Upper lobe of right lung (tissue), 1 donor: ENCODE measurements around the gene MAP4K1. TPM values are rescaled to one million over a fixed set of nuclear protein-coding genes. Genes with fewer than 3 reads are reported as not detected.

Experiments used
- ATAC-seq: fragments of 200-7000 bp; cut with Tn5 transposase; one replicate; pipeline ENCODE4 v1.9.1; 2020; ENCODE audit warnings: mild to moderate bottlenecking, moderate library complexity
- DNase-seq: peaks from one replicate; pipeline ENCODE4 v3.0.0-alpha.2; 2020
- H3K27ac ChIP-seq: fragments of 200-600 bp; one replicate; pipeline ENCODE4 v1.8.0; 2022
- H3K27me3 ChIP-seq: fragments of 200-600 bp; one replicate; pipeline ENCODE4 v1.8.0; 2022; ENCODE audit warnings: mild to moderate bottlenecking
- H3K36me3 ChIP-seq: fragments of 200-600 bp; one replicate; pipeline ENCODE4 v1.8.0; 2022
- H3K4me1 ChIP-seq: fragments of 200-600 bp; one replicate; pipeline ENCODE4 v1.8.0; 2022
- H3K4me3 ChIP-seq: fragments of 200-600 bp; one replicate; pipeline ENCODE4 v1.8.0; 2022; ENCODE audit warnings: mild to moderate bottlenecking
- H3K9me3 ChIP-seq: fragments of 200-600 bp; one replicate; pipeline ENCODE4 v1.8.0; 2022
- intact Hi-C: fragments of 100-400 bp; cut with DNase I; formaldehyde crosslinking; loops from one replicate; pipeline ENCODE4 v1.11.0; 2022
- total RNA-seq: library from RNA; stranded (reverse); fragmentation: NEBNext Ultra II Directional; extraction: Animal tissue kit (Norgen Biotek cat#: 25700); gene quantifications from one replicate; pipeline ENCODE4 v1.2.1, GENCODE V29; 2021
- TF ChIP-seq, protein P1 (sequence below): fragments of 200-600 bp; IDR thresholded peaks from one replicate; pipeline ENCODE4 v1.8.0; 2022; ENCODE audit warnings: antibody characterized with exemption
- donor health status: DM: no; HTN: yes; CAD: no; lungs with severe emphysema.

The MAP4K1 gene
- total RNA-seq, 1 donor from 2014 or later = 12.1 TPM

DNA sequence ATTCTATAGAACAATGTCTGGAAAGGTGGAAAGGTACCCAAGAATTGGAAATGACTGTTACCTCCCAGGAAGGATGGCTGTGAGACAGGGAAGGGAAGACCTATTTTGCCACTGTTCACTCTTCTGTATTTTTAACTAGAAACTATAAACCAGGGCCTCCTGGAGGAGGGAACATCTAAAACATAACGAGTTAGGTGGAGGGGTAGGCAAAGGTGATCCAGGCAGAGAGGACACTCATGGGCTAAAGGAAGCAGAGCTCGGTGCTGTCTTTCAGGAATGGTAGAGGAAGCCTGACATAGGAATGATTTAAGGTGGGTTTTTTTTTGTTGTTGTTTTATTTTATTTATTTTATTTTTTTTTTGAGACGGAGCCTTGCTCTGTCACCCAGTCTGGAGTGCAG lies 7.1 kb upstream of the MAP4K1 start:
- intact Hi-C loops = no loop called here
- H3K9me3 ChIP-seq = no peaks in the 10 kb centered on the region
- ATAC-seq = no peak
- H3K27me3 ChIP-seq = no peaks in the 10 kb centered on the region
- no peak overlapping the region for H3K27ac ChIP-seq
- TF ChIP-seq, protein P1, sequence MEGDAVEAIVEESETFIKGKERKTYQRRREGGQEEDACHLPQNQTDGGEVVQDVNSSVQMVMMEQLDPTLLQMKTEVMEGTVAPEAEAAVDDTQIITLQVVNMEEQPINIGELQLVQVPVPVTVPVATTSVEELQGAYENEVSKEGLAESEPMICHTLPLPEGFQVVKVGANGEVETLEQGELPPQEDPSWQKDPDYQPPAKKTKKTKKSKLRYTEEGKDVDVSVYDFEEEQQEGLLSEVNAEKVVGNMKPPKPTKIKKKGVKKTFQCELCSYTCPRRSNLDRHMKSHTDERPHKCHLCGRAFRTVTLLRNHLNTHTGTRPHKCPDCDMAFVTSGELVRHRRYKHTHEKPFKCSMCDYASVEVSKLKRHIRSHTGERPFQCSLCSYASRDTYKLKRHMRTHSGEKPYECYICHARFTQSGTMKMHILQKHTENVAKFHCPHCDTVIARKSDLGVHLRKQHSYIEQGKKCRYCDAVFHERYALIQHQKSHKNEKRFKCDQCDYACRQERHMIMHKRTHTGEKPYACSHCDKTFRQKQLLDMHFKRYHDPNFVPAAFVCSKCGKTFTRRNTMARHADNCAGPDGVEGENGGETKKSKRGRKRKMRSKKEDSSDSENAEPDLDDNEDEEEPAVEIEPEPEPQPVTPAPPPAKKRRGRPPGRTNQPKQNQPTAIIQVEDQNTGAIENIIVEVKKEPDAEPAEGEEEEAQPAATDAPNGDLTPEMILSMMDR = no peak
- no peak for DNase-seq
- no peak overlapping the region for H3K4me3 ChIP-seq
- peaks cover 6% of the 10 kb centered on the region for H3K4me1 ChIP-seq
- H3K36me3 ChIP-seq = peaks cover 95% of the 10 kb centered on the region

DNA sequence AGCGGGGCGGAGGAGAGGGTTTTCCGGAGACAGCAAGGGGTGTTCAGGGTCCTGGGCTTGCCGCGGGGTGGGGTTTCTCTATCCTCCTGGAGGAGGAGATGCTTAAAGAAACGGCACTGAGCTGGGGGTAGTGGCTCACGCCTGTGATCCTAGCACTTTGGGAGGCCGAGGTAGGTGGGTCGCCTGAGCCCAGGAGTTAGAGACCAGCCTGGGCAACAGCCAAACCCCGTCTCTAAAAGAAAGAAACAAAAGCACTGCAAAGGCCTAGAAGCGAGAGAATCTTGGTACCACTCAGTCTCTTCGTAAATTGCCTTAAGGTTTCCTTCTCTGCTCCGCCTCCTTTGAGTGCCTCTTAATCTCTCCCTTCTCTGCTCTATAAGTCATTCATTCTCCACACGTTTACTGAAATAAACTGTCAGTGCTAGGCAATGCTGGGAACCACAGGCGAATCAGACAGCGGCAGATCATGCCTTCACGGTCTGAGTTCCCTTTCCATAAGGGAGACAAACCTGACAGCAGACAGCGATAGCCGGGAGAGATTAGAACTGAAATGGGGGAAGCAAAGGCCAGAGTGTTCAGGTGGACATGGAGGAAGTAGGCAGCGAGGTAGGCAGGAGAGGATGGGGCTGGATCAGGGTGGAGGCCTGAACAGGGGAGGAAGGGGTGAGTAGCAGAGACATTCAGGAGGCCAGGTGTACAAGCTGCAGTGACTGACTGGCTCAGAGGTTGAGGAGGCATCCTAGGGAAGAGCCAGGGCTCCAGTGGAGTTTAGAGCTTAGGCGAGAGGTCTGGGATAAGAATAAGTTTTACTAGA lies 1.8 kb upstream of the MAP4K1 start:
- Histone ChIP-seq H3K4me3 (peak overlapping the region; percentile 82), H3K27me3 (no peaks in the 10 kb centered on the region), H3K4me1 (peaks cover 19% of the 10 kb centered on the region), H3K9me3 (no peaks in the 10 kb centered on the region), H3K27ac (peak overlapping the region; percentile 84), H3K36me3 (peaks cover 42% of the 10 kb centered on the region)
- ATAC-seq (no peak), DNase-seq (no peak)
- intact Hi-C loops = no loop called here
- TF ChIP-seq, protein P1 = no peak

DNA sequence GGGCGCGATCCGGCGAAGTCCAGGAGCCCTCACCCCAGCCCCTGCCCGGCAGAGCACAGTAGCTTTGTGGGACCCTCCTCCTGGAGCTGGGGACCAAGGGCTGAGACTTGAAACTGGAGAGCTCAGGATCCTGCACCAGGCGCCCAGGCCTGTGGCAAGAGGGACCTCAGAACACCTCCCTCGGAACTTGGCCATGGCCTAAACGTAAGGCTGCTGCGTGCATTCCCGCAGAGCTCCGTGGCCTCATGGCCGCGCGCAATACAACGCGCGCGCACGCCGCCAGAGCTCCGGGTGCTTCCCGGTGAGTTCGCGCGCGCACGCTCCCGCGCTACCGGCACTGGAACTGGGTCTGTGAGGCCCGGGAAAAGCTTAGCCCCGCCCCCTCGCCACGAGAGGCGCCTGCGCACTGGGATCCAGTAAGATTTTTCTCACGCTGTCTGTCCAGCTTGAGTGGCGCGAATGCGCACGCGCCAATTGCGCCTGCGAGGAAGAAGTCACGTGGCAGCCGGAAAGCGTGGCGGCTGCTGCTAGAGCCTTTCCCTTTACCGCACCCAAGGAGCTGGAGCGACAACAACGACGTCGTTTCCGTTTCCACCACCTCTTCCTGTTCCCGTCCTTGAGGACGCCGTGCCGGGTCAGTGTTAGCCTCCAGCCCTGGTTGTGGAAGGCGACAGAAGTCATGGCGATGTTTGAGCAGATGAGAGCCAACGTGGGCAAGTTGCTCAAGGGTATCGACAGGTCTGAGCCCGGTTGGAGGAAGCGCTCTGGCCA lies 1.0 kb upstream of the MAP4K1 start, which contains the start of gene EIF3K:
Gene EIF3K, plus strand, starts transcription at position 599 of the 771 bp plus-strand sequence. Its CDS starts 81 bp downstream, at position 680.
- H3K36me3 ChIP-seq = peaks cover 35% of the 10 kb centered on the region
- peak; percentile 95 for ATAC-seq
- DNase-seq = peak; percentile 100
- H3K4me1 ChIP-seq = peaks cover 19% of the 10 kb centered on the region
- H3K4me3 ChIP-seq = peak within 1 kb of the TSS; percentile 82
- H3K27me3 ChIP-seq = no peaks in the 10 kb centered on the region
- no peaks in the 10 kb centered on the region for H3K9me3 ChIP-seq
- TF ChIP-seq, protein P1 = no peak
- H3K27ac ChIP-seq = peak within 1 kb of the TSS; percentile 84
- intact Hi-C loops = no loop called here

- intact Hi-C loops = no loop called here
- no peaks in the 10 kb centered on the region for H3K9me3 ChIP-seq
- ATAC-seq = no peak
- peak overlapping the region; percentile 82 for H3K4me3 ChIP-seq
- peaks cover 23% of the 10 kb centered on the region for H3K36me3 ChIP-seq
- peaks cover 19% of the 10 kb centered on the region for H3K4me1 ChIP-seq
- no peak for DNase-seq
- peak overlapping the region; percentile 84 for H3K27ac ChIP-seq
- no peaks in the 10 kb centered on the region for H3K27me3 ChIP-seq
- TF ChIP-seq, protein P1 = no peak
Measured at GRCh38 chr19:38617283-38617763, 430 bp downstream of the MAP4K1 start.

- peaks cover 12% of the 10 kb centered on the region for H3K36me3 ChIP-seq
- no peaks in the 10 kb centered on the region for H3K9me3 ChIP-seq
- H3K27ac ChIP-seq = no peak overlapping the region
- TF ChIP-seq, protein P1 = no peak
- H3K27me3 ChIP-seq = no peaks in the 10 kb centered on the region
- ATAC-seq (no peak), DNase-seq (no peak)
- H3K4me3 ChIP-seq = no peak overlapping the region
- intact Hi-C loops = no loop called here
- peaks cover 19% of the 10 kb centered on the region for H3K4me1 ChIP-seq
Measured at GRCh38 chr19:38616265-38616664, 1.5 kb downstream of the MAP4K1 start.
